GM12872 (cell line): ENCODE measurements around the gene VPS39.

Experiments
- CTCF ChIP-seq: IDR thresholded peaks from 3 replicates; pipeline ENCODE4 v1.5.1; 2011; ENCODE audit warnings: low read depth, mild to moderate bottlenecking, low read length, moderate library complexity; ENCODE audit not compliant: insufficient read depth

VPS39 gene

GRCh38 chr15:42136513-42136912 is 71.6 kb downstream of the VPS39 start:
- no peak for TF ChIP-seq CTCF

GRCh38 chr15:42135351-42135750 is 72.8 kb downstream of the VPS39 start:
- no peak for TF ChIP-seq CTCF

- TF ChIP-seq CTCF = no peak
These were observed 73.4 kb downstream of the VPS39 start for GRCh38 chr15:42134617-42135245.

GRCh38 chr15:42133886-42134502 is 74.1 kb downstream of the VPS39 start:
- TF ChIP-seq CTCF = peak; percentile 72

GRCh38 chr15:42133356-42133755 is 74.7 kb downstream of the VPS39 start:
- TF ChIP-seq CTCF = no peak

GRCh38 chr15:42131826-42132806 is 76.0 kb downstream of the VPS39 start:
- TF ChIP-seq CTCF = no peak

GRCh38 chr15:42131006-42131405 is 77.1 kb downstream of the VPS39 start:
- no peak for TF ChIP-seq CTCF
